ENCODE results near the gene PRR3. TPM values are rescaled to one million over a fixed set of nuclear protein-coding genes. Genes with fewer than 3 reads are reported as not detected.

PRR3 gene
- total and polyA plus RNA-seq, 2 of the 13 experiments (the other 11 are each of a cell fraction or from before 2014, with no cell fraction given) = 14.6 to 21.2 TPM

DNA sequence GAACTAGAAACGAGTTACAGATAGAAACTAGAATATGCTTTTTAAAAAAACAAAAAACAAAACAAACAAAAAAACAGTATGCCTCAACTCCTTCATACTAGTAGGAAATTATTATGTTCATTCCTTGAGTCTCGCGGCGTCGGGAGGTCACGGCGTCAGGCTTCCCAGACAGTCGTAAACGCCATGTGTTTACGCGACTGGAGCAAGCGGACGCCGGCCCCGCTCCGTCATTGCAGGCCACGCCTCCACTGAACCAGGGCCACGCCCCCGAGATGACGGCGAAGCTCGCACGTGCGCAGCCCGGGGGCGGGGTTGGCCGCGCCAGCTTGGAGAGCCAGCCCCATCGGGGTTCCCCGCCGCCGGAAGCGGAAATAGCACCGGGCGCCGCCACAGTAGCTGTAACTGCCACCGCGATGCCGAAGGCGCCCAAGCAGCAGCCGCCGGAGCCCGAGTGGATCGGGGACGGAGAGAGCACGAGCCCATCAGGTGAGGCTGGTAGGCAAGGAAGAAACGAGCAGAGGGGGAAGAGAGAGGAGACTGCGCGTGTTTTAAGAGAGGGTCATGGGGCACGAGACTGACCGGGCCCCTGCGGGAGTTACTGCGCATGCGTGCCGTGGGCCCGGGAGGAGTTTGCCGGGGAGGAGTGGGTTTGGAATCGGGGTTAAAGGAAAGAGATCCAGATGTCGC lies 14.1 kb downstream of the PRR3 start, which contains the start of gene ABCF1 (continued):
- TF ChIP-seq RARG (CRISPR knock-in tag; IDR thresholded peaks at IDR 0.05; ENCODE audit: low read depth) (no peak), ZNF460 (CRISPR knock-in tag; IDR thresholded peaks at IDR 0.05; ENCODE audit: borderline replicate concordance) (no peak; the same call in 1 of the 2 replicates), RFX1 (IDR thresholded peaks at IDR 0.05) (no peak; the same call in 1 of the 2 replicates), TP53 (CRISPR knock-in tag; conservative IDR thresholded peaks at IDR 0.05) (peak; percentile 89; the same call in 1 of the 2 replicates), ARNT2 (CRISPR knock-in tag; IDR thresholded peaks at IDR 0.05; ENCODE audit: low read depth) (peak; percentile 96), FOXO1 (CRISPR knock-in tag; IDR thresholded peaks at IDR 0.05) (peak; percentile 90), ZNF138 (CRISPR knock-in tag; IDR thresholded peaks at IDR 0.05; ENCODE audit: low read depth) (peak; percentile 94), NONO (IDR thresholded peaks at IDR 0.05) (no peak), NONO (CRISPR knock-in tag; conservative IDR thresholded peaks at IDR 0.05) (peak; percentile 93), MIER2 (CRISPR knock-in tag; IDR thresholded peaks at IDR 0.05) (no peak; the same call in 1 of the 2 replicates), ZFX (CRISPR knock-in tag; IDR thresholded peaks at IDR 0.05; ENCODE audit: low read depth) (peak; percentile 99), ZNF33A (CRISPR knock-in tag; IDR thresholded peaks at IDR 0.05; ENCODE audit: borderline replicate concordance) (no peak; the same call in 1 of the 2 replicates), ZNF274 (CRISPR knock-in tag; IDR thresholded peaks at IDR 0.05) (peak; percentile 90; the same call in 1 of the 2 replicates), ZNF670 (CRISPR knock-in tag; IDR thresholded peaks at IDR 0.05; ENCODE audit: borderline replicate concordance) (peak; percentile 87), ZNF224 (CRISPR knock-in tag; IDR thresholded peaks at IDR 0.05) (peak; percentile 99), ZBTB1 (CRISPR knock-in tag; IDR thresholded peaks at IDR 0.05; ENCODE audit: borderline replicate concordance) (no peak; the same call in 1 of the 2 replicates), SRY (CRISPR knock-in tag; IDR thresholded peaks at IDR 0.05) (peak; percentile 93; the same call in 1 of the 2 replicates), MAZ (IDR thresholded peaks at IDR 0.05; ENCODE audit: borderline replicate concordance, low read depth, low read length) (peak; percentile 92), MAZ (CRISPR knock-in tag; IDR thresholded peaks at IDR 0.05; ENCODE audit: low read depth) (peak; percentile 98)
- TF ChIP-seq, protein P1, sequence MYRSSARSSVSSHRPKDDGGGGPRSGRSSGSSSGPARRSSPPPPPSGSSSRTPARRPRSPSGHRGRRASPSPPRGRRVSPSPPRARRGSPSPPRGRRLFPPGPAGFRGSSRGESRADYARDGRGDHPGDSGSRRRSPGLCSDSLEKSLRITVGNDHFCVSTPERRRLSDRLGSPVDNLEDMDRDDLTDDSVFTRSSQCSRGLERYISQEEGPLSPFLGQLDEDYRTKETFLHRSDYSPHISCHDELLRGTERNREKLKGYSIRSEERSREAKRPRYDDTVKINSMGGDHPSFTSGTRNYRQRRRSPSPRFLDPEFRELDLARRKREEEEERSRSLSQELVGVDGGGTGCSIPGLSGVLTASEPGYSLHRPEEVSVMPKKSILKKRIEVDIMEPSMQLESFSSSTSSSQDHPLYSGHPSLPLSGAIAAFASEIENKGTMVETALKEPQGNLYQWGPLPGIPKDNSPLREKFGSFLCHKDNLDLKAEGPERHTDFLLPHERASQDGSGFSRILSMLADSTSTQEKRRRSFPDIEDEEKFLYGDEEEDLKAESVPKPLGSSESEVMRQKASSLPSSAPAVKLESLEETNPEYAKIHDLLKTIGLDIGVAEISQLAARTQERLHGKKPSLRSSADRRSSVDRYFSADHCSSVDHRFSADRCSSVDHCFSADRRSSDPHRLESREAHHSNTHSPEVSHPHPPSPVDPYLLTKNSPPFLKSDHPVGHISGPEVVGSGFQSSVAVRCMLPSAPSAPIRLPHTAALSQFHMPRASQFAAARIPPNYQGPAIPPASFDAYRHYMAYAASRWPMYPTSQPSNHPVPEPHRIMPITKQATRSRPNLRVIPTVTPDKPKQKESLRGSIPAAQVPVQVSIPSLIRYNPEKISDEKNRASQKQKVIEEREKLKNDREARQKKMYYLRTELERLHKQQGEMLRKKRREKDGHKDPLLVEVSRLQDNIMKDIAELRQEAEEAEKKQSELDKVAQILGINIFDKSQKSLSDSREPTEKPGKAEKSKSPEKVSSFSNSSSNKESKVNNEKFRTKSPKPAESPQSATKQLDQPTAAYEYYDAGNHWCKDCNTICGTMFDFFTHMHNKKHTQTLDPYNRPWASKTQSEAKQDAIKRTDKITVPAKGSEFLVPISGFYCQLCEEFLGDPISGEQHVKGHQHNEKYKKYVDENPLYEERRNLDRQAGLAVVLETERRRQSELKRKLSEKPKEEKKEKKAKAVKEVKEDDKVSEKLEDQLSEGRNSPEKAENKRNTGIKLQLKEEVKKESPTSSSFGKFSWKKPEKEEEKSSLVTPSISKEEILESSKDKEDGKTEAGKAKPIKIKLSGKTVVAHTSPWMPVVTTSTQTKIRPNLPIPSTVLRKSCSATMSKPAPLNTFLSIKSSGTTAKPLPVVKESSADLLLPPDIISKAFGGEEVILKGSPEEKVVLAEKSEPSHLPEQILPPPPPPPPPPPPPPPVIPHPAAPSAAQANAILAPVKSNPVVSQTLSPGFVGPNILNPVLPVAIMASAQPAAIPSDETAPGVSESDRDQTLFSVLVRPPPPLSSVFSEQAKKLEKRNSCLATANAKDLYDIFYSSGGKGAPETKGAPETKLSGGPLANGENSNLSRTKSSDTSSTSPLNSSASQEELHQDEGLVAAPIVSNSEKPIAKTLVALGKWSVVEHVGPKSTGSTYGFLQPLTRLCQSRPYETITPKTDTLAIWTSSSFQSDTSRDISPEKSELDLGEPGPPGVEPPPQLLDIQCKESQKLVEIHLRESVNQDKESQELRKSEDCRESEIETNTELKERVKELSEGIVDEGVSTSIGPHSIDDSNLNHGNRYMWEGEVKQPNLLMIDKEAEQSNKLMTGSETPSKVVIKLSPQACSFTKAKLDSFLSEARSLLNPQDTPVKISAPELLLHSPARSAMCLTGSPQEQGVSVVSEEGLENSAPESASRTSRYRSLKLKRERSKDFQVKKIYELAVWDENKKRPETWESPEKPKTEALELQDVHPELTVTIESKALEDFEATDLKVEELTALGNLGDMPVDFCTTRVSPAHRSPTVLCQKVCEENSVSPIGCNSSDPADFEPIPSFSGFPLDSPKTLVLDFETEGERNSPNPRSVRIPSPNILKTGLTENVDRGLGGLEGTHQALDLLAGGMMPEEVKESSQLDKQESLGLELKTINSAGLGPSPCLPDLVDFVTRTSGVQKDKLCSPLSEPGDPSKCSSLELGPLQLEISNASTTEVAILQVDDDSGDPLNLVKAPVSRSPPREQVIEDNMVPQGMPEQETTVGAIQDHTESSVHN (CRISPR knock-in tag; IDR thresholded peaks at IDR 0.05) = peak; percentile 83; the same call in 1 of the 2 replicates
